Activated CD4-positive, CD25-positive, alpha-beta regulatory T cell (primary cell): ENCODE data around the gene RASGRP4.

ENCODE experiments used
- DNase-seq, 4 experiments: peaks; one replicate each; lab custom pipeline; 2025; lab: John Stamatoyannopoulos, UW

Gene RASGRP4

GRCh38 chr19:38445362-38445761 lies 19.3 kb upstream of the RASGRP4 start:
- no peak for DNase-seq

GRCh38 chr19:38444026-38444425 lies 18.0 kb upstream of the RASGRP4 start:
- DNase-seq: no peak

GRCh38 chr19:38443458-38443999 lies 17.5 kb upstream of the RASGRP4 start:
- no peak for DNase-seq

- no peak for DNase-seq
Observed at GRCh38 chr19:38442736-38443135, 16.7 kb upstream of the RASGRP4 start.

- no peak for DNase-seq
Observed at GRCh38 chr19:38441657-38442348, 15.8 kb upstream of the RASGRP4 start.

- no peak for DNase-seq
Observed at GRCh38 chr19:38440592-38440991, 14.6 kb upstream of the RASGRP4 start.

- no peak for DNase-seq
Observed at GRCh38 chr19:38437917-38438316, 11.9 kb upstream of the RASGRP4 start.

GRCh38 chr19:38437295-38437694 lies 11.3 kb upstream of the RASGRP4 start:
- no peak for DNase-seq

GRCh38 chr19:38434549-38435051 lies 8.6 kb upstream of the RASGRP4 start:
- no peak for DNase-seq

GRCh38 chr19:38433268-38433733 lies 7.3 kb upstream of the RASGRP4 start, which contains the start of gene RYR1:
TSS of gene RYR1 (plus strand) at chr19:38433691. CDS start at chr19:38433830, 139 bp downstream.
- peak; percentile 19 to 45 (median 24) for DNase-seq

- no peak for DNase-seq
Observed at GRCh38 chr19:38430931-38431330, 4.9 kb upstream of the RASGRP4 start.

- no peak for DNase-seq
Observed at GRCh38 chr19:38429811-38430156, 3.8 kb upstream of the RASGRP4 start.

GRCh38 chr19:38429055-38429810 lies 3.2 kb upstream of the RASGRP4 start:
- DNase-seq: peak in 2 of 4 experiments; percentile 12 to 14

- DNase-seq: peak in 2 of 4 experiments; percentile 21 to 25
Observed at GRCh38 chr19:38427035-38427677, 1.1 kb upstream of the RASGRP4 start.

- DNase-seq: no peak
Observed at GRCh38 chr19:38425222-38425809, 703 bp downstream of the RASGRP4 start.

GRCh38 chr19:38424272-38424671 lies 1.7 kb downstream of the RASGRP4 start:
- DNase-seq: no peak

- no peak for DNase-seq
Observed at GRCh38 chr19:38422438-38422837, 3.6 kb downstream of the RASGRP4 start.

GRCh38 chr19:38421856-38422255 lies 4.2 kb downstream of the RASGRP4 start:
- no peak for DNase-seq

GRCh38 chr19:38420935-38421334 lies 5.1 kb downstream of the RASGRP4 start:
- DNase-seq: no peak

- DNase-seq: peak; percentile 20 to 28 (median 23)
Observed at GRCh38 chr19:38417544-38418506, 8.2 kb downstream of the RASGRP4 start.

GRCh38 chr19:38417146-38417543 lies 8.9 kb downstream of the RASGRP4 start:
- DNase-seq: no peak
